ENCODE measurements around the gene CLEC20A. TPM values are rescaled to one million over a fixed set of nuclear protein-coding genes. Genes with fewer than 3 reads are reported as not detected.

CLEC20A gene
- total and polyA plus RNA-seq, 2 experiments from 2014 or later, result not detected

DNA sequence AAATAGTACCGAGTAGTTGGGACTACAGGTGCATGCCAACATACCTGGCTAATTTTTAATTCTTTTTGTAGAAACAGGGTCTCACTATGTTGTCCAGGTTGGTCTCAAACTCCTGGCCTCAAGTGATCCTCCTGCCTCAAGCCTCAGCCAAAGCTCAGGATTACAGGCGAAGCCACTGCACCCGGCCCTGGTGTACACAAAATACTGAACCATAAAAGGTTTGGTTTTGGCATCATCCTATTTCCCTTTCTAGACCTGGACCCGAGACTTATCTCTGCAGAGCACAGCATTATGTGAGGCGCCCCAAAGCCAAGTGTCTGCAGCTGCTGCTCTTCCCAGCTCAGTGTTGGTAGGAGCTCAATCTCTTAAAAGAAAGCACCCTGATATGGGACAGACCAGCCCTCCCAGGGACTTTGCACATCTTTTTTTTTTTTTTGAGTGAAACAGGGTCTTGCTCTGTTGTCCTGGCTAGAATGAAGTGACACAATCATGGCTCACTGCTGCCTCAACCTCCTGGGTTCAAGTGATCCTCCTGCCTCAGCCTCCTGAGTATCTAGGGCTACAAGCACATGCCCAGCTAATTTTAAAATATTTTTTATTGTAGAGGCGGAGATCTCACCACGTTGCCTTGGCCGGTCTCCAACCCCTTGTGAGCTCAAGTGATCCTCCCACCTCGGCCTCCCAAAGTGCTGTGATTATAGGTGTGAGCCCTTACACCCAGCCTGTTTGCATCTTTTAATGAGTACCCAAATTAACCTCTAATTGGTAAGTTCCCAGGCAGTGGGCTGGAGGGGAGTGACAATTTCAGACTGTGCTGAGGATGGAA is 36.6 kb upstream of the CLEC20A start:
- Mint-ChIP-seq H3K27me3 (ENCODE audit: insufficient read depth, low read depth, poor library complexity) (peaks cover 10% of the 10 kb centered on the region), H3K4me3 (no peak overlapping the region), H3K9me3 (no peaks in the 10 kb centered on the region), H3K4me1 (no peaks in the 10 kb centered on the region; the same call in 2 of the 3 replicates), H3K36me3 (ENCODE audit: low read depth) (no peaks in the 10 kb centered on the region), H3K27ac (no peak overlapping the region)
- TF ChIP-seq, protein P1, sequence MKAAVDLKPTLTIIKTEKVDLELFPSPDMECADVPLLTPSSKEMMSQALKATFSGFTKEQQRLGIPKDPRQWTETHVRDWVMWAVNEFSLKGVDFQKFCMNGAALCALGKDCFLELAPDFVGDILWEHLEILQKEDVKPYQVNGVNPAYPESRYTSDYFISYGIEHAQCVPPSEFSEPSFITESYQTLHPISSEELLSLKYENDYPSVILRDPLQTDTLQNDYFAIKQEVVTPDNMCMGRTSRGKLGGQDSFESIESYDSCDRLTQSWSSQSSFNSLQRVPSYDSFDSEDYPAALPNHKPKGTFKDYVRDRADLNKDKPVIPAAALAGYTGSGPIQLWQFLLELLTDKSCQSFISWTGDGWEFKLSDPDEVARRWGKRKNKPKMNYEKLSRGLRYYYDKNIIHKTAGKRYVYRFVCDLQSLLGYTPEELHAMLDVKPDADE (IDR thresholded peaks at IDR 0.05), result no peak
- TF ChIP-seq ZNF114 (CRISPR knock-in tag; IDR thresholded peaks at IDR 0.05) (no peak), STAT1 (IDR thresholded peaks at IDR 0.05; ENCODE audit: unreplicated experiment) (no peak), POLR2AphosphoS5 (IDR thresholded peaks at IDR 0.05; ENCODE audit: low read depth) (no peak)
- TF ChIP-seq, protein P2, sequence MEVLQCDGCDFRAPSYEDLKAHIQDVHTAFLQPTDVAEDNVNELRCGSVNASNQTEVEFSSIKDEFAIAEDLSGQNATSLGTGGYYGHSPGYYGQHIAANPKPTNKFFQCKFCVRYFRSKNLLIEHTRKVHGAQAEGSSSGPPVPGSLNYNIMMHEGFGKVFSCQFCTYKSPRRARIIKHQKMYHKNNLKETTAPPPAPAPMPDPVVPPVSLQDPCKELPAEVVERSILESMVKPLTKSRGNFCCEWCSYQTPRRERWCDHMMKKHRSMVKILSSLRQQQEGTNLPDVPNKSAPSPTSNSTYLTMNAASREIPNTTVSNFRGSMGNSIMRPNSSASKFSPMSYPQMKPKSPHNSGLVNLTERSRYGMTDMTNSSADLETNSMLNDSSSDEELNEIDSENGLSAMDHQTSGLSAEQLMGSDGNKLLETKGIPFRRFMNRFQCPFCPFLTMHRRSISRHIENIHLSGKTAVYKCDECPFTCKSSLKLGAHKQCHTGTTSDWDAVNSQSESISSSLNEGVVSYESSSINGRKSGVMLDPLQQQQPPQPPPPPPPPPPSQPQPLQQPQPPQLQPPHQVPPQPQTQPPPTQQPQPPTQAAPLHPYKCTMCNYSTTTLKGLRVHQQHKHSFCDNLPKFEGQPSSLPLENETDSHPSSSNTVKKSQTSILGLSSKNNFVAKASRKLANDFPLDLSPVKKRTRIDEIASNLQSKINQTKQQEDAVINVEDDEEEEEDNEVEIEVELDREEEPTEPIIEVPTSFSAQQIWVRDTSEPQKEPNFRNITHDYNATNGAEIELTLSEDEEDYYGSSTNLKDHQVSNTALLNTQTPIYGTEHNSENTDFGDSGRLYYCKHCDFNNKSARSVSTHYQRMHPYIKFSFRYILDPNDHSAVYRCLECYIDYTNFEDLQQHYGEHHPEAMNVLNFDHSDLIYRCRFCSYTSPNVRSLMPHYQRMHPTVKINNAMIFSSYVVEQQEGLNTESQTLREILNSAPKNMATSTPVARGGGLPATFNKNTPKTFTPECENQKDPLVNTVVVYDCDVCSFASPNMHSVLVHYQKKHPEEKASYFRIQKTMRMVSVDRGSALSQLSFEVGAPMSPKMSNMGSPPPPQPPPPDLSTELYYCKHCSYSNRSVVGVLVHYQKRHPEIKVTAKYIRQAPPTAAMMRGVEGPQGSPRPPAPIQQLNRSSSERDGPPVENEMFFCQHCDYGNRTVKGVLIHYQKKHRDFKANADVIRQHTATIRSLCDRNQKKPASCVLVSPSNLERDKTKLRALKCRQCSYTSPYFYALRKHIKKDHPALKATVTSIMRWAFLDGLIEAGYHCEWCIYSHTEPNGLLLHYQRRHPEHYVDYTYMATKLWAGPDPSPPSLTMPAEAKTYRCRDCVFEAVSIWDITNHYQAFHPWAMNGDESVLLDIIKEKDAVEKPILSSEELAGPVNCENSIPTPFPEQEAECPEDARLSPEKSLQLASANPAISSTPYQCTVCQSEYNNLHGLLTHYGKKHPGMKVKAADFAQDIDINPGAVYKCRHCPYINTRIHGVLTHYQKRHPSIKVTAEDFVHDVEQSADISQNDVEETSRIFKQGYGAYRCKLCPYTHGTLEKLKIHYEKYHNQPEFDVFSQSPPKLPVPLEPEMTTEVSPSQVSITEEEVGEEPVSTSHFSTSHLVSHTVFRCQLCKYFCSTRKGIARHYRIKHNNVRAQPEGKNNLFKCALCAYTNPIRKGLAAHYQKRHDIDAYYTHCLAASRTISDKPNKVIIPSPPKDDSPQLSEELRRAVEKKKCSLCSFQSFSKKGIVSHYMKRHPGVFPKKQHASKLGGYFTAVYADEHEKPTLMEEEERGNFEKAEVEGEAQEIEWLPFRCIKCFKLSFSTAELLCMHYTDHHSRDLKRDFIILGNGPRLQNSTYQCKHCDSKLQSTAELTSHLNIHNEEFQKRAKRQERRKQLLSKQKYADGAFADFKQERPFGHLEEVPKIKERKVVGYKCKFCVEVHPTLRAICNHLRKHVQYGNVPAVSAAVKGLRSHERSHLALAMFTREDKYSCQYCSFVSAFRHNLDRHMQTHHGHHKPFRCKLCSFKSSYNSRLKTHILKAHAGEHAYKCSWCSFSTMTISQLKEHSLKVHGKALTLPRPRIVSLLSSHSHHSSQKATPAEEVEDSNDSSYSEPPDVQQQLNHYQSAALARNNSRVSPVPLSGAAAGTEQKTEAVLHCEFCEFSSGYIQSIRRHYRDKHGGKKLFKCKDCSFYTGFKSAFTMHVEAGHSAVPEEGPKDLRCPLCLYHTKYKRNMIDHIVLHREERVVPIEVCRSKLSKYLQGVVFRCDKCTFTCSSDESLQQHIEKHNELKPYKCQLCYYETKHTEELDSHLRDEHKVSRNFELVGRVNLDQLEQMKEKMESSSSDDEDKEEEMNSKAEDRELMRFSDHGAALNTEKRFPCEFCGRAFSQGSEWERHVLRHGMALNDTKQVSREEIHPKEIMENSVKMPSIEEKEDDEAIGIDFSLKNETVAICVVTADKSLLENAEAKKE (CRISPR knock-in tag; IDR thresholded peaks at IDR 0.05), result no peak
- TF ChIP-seq, protein P3, sequence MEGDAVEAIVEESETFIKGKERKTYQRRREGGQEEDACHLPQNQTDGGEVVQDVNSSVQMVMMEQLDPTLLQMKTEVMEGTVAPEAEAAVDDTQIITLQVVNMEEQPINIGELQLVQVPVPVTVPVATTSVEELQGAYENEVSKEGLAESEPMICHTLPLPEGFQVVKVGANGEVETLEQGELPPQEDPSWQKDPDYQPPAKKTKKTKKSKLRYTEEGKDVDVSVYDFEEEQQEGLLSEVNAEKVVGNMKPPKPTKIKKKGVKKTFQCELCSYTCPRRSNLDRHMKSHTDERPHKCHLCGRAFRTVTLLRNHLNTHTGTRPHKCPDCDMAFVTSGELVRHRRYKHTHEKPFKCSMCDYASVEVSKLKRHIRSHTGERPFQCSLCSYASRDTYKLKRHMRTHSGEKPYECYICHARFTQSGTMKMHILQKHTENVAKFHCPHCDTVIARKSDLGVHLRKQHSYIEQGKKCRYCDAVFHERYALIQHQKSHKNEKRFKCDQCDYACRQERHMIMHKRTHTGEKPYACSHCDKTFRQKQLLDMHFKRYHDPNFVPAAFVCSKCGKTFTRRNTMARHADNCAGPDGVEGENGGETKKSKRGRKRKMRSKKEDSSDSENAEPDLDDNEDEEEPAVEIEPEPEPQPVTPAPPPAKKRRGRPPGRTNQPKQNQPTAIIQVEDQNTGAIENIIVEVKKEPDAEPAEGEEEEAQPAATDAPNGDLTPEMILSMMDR (conservative IDR thresholded peaks at IDR 0.05; ENCODE audit: low read depth in 2 of 2), result no peak
- Histone ChIP-seq H3K79me2 (replicated peaks; ENCODE audit: insufficient read depth) (no peaks in the 10 kb centered on the region), H3K4me1 (ENCODE audit: insufficient read depth) (no peaks in the 10 kb centered on the region), H2AFZ (no peak overlapping the region), H3K36me3 (ENCODE audit: insufficient read depth) (no peaks in the 10 kb centered on the region), H3K27me3 (ENCODE audit: insufficient read depth) (no peaks in the 10 kb centered on the region), H3K4me2 (no peak overlapping the region), H3K4me3 (no peak overlapping the region), H3K27ac (ENCODE audit: low read depth) (no peak overlapping the region), H3K9me2 (ENCODE audit: insufficient read depth) (no peaks in the 10 kb centered on the region), H3F3A (replicated peaks; ENCODE audit: low read depth) (no peaks in the 10 kb centered on the region), H4K20me1 (replicated peaks; ENCODE audit: insufficient read depth) (no peaks in the 10 kb centered on the region)
- no peak for DNase-seq (ENCODE audit: low spot score)
- ATAC-seq, result no peak

Data from GM23338 (cell line).